ENCODE data around the gene RSPH6A.

Gene RSPH6A

DNA sequence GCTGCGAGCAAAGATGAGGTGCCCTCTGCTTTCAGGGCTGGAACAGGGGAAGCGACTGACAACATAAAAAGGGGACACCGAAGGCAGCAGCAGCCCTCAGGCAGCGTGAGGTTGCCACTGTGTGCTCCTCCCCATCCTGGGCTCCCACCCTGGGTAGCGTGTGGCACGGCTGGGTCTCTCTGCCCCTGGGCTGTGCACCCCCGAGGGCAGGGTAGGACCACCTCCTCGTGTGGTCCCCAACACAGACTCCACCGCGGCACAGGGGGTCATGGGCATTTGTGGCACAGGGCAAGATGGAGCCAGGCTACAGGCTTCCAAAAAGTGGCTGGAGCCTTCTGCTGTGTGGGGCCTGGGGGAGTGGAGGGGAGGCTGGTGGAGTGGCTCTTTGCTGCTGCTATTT is 6.5 kb upstream of the RSPH6A start:
- no peak for TF ChIP-seq CEBPB (IDR thresholded peaks at IDR 0.05)
- TF ChIP-seq CREB1 (IDR thresholded peaks at IDR 0.05; ENCODE audit: low read depth), result no peak
- TF ChIP-seq, protein P1, sequence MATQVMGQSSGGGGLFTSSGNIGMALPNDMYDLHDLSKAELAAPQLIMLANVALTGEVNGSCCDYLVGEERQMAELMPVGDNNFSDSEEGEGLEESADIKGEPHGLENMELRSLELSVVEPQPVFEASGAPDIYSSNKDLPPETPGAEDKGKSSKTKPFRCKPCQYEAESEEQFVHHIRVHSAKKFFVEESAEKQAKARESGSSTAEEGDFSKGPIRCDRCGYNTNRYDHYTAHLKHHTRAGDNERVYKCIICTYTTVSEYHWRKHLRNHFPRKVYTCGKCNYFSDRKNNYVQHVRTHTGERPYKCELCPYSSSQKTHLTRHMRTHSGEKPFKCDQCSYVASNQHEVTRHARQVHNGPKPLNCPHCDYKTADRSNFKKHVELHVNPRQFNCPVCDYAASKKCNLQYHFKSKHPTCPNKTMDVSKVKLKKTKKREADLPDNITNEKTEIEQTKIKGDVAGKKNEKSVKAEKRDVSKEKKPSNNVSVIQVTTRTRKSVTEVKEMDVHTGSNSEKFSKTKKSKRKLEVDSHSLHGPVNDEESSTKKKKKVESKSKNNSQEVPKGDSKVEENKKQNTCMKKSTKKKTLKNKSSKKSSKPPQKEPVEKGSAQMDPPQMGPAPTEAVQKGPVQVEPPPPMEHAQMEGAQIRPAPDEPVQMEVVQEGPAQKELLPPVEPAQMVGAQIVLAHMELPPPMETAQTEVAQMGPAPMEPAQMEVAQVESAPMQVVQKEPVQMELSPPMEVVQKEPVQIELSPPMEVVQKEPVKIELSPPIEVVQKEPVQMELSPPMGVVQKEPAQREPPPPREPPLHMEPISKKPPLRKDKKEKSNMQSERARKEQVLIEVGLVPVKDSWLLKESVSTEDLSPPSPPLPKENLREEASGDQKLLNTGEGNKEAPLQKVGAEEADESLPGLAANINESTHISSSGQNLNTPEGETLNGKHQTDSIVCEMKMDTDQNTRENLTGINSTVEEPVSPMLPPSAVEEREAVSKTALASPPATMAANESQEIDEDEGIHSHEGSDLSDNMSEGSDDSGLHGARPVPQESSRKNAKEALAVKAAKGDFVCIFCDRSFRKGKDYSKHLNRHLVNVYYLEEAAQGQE (IDR thresholded peaks at IDR 0.05; ENCODE audit: low read depth), result no peak
- no peak for TF ChIP-seq ZBTB7A (IDR thresholded peaks at IDR 0.05; ENCODE audit: low read depth)
- TF ChIP-seq TAF1 (IDR thresholded peaks at IDR 0.05; ENCODE audit: low read depth), result no peak
- no peak for TF ChIP-seq USF1 (IDR thresholded peaks at IDR 0.05)
- TF ChIP-seq TCF12 (IDR thresholded peaks at IDR 0.05; ENCODE audit: low read depth), result no peak
- TF ChIP-seq YY1 (IDR thresholded peaks at IDR 0.05; ENCODE audit: low read depth), result no peak
- TF ChIP-seq, protein P2, sequence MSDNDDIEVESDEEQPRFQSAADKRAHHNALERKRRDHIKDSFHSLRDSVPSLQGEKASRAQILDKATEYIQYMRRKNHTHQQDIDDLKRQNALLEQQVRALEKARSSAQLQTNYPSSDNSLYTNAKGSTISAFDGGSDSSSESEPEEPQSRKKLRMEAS (IDR thresholded peaks at IDR 0.05), result no peak
- no peak for TF ChIP-seq RAD21 (IDR thresholded peaks at IDR 0.05; ENCODE audit: low read depth)
- TF ChIP-seq EP300 (IDR thresholded peaks at IDR 0.05; ENCODE audit: borderline replicate concordance), result no peak
- no peak for TF ChIP-seq EGR1 (IDR thresholded peaks at IDR 0.05)
- no peak for TF ChIP-seq FOXM1 (IDR thresholded peaks at IDR 0.05; ENCODE audit: borderline replicate concordance, low read depth)
- no peak for TF ChIP-seq NFIC (IDR thresholded peaks at IDR 0.05)

- TF ChIP-seq CEBPB (IDR thresholded peaks at IDR 0.05), result no peak
Measured at GRCh38 chr19:45821103-45821521, 6.0 kb upstream of the RSPH6A start.

DNA sequence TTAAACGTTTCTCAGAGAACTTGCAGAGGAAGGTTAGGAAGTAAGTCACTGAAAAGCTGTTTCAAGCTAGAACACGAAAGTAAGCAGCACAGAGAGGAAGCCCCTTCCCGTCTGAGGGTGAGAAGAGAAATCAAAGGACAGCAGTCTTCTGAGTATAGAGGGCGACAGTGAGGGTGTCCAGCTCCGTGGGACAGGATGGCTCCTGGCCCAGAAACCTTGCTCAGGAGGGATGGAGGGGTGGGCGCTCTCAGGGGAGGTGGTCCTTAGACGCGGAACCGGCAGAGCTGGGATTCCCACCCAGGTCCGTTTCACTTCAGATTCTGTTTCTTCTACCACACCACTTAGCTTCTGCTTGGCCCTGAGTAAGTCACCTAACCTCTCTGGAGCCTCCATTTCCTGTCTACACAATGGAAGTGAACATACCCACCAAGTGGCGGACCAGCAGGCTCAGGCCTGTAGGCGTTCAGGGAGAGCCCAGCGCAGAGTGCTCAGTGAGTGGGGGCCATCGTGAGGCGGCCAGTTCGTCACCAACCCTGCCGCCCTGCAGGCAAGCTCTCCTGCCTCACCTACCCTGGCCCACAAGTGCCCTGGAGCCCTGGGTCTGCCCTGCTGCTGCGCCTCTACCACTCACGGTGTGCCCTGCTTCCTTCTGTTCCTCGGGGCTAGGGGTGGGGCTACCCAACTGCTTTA is 5.5 kb upstream of the RSPH6A start:
- TF ChIP-seq TEAD4 (IDR thresholded peaks at IDR 0.05) (no peak), NFIC (IDR thresholded peaks at IDR 0.05) (no peak), CREB1 (IDR thresholded peaks at IDR 0.05; ENCODE audit: low read depth) (no peak), ZBTB7A (IDR thresholded peaks at IDR 0.05; ENCODE audit: low read depth) (no peak), TAF1 (IDR thresholded peaks at IDR 0.05; ENCODE audit: low read depth) (no peak), USF1 (IDR thresholded peaks at IDR 0.05) (no peak), RAD21 (IDR thresholded peaks at IDR 0.05; ENCODE audit: low read depth) (no peak)

- TF ChIP-seq USF1 (IDR thresholded peaks at IDR 0.05) (no peak), EP300 (IDR thresholded peaks at IDR 0.05; ENCODE audit: borderline replicate concordance) (no peak), TAF1 (IDR thresholded peaks at IDR 0.05; ENCODE audit: low read depth) (no peak), CEBPB (IDR thresholded peaks at IDR 0.05) (no peak), FOXM1 (IDR thresholded peaks at IDR 0.05; ENCODE audit: borderline replicate concordance, low read depth) (no peak), NFIC (IDR thresholded peaks at IDR 0.05) (no peak)
- TF ChIP-seq, protein P1 (IDR thresholded peaks at IDR 0.05; ENCODE audit: low read depth), result no peak
Measured at GRCh38 chr19:45819769-45820168, 4.7 kb upstream of the RSPH6A start.

DNA sequence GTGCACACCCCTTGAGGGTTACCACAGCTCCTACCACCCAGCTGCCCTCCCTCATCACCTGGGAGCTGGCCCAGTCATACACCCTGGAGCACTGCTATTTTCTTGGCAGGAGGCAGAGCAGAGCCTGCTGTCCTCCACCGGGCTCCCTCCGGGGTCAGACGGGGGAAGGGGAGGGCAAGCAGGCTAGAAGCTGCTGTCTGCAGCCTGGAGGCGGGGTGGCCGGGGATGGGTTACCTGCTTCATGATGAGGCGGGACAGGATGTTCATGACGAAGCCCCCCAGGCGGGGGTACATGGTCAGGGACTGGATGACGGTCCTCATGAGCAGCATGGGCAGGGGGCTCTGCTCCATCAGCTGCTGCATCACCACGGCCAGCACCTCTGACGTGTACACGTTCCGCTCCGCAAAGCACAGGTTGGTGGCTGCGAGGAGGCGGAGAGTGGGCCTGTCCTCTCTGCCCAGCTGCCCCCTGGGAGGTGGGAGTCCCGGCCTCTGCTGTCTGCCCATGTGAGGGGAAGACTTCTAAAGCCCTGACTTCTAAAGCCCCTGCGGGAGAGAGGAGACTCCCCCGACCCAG is 2.7 kb upstream of the RSPH6A start:
- TF ChIP-seq EGR1 (IDR thresholded peaks at IDR 0.05) (no peak), ZBTB7A (IDR thresholded peaks at IDR 0.05; ENCODE audit: low read depth) (peak; percentile 41; the same call in 1 of the 2 replicates)

- TF ChIP-seq NFIC (IDR thresholded peaks at IDR 0.05) (no peak), ZBTB7A (IDR thresholded peaks at IDR 0.05; ENCODE audit: low read depth) (no peak), RAD21 (IDR thresholded peaks at IDR 0.05; ENCODE audit: low read depth) (peak; percentile 81), USF1 (IDR thresholded peaks at IDR 0.05) (peak; percentile 87), TAF1 (IDR thresholded peaks at IDR 0.05; ENCODE audit: low read depth) (no peak), FOXM1 (IDR thresholded peaks at IDR 0.05; ENCODE audit: borderline replicate concordance, low read depth) (no peak), EP300 (IDR thresholded peaks at IDR 0.05; ENCODE audit: borderline replicate concordance) (no peak), CREB1 (IDR thresholded peaks at IDR 0.05; ENCODE audit: low read depth) (no peak), TEAD4 (IDR thresholded peaks at IDR 0.05) (no peak), YY1 (IDR thresholded peaks at IDR 0.05; ENCODE audit: low read depth) (no peak), CEBPB (IDR thresholded peaks at IDR 0.05) (no peak), EGR1 (IDR thresholded peaks at IDR 0.05) (no peak)
- TF ChIP-seq, protein P1 (IDR thresholded peaks at IDR 0.05; ENCODE audit: low read depth), result no peak
- TF ChIP-seq, protein P2 (IDR thresholded peaks at IDR 0.05), result peak; percentile 70
Measured at GRCh38 chr19:45817010-45817724, 2.1 kb upstream of the RSPH6A start.

Data from Ishikawa (cell line).